Measurements from ENCODE around the gene LZTR1.

GRCh38 chr22:20948989-20949388, 33.1 kb upstream of the LZTR1 start:
- TF ChIP-seq CTCF (IDR thresholded peaks at IDR 0.05) (no peak), POLR2AphosphoS5 (IDR thresholded peaks at IDR 0.05; ENCODE audit: low read depth, low read length) (no peak)

Data from Panc1 (cell line).